RWPE1 (cell line): ENCODE measurements around the gene PRELP.

Experiments used
- CTCF ChIA-PET: fragments of 350-600 bp; sonication (Branson Sonifier 250); formaldehyde crosslinking; extraction: SDS; loops from one replicate; lab custom pipeline; 2021; lab: Yijun Ruan, JAX
- POLR2A ChIA-PET: fragments of 400-600 bp; formaldehyde crosslinking; extraction: SDS; loops from one replicate; lab custom pipeline; 2020; ENCODE audit warnings: antibody characterized with exemption; ENCODE audit not compliant: low non-redundant PET; lab: Yijun Ruan, JAX
- DNase-seq: peaks from one replicate; pipeline ENCODE4 v3.0.0; 2012; ENCODE audit warnings: low spot score
- H3K27ac ChIP-seq: fragments of 450-650 bp; 2 replicates; pipeline ENCODE4 v1.5.1; 2017
- CTCF ChIP-seq: fragments of 450-650 bp; conservative IDR thresholded peaks from 2 replicates; pipeline ENCODE4 v1.5.1; 2017; ENCODE audit warnings: low read depth, mild to moderate bottlenecking

Gene PRELP

GRCh38 chr1:203470240-203470639 is 5.4 kb upstream of the PRELP start:
- no peak for DNase-seq
- no peak overlapping the region for H3K27ac ChIP-seq
- POLR2A ChIA-PET, result interaction anchor here (0.6 kb wide), 1 partner anchor 943 kb away, joined by 3 read pairs; no protein-coding TSS in a partner anchor
- TF ChIP-seq CTCF, result no peak
- CTCF ChIA-PET, result no interaction called here

- H3K27ac ChIP-seq, result no peak overlapping the region
- TF ChIP-seq CTCF, result no peak
- ChIA-PET CTCF (interaction anchor here (0.6 kb wide), 2 partner anchors 132 to 171 kb away, joined by 3 read pairs; no protein-coding TSS in a partner anchor), POLR2A (no interaction called here)
- DNase-seq, result no peak
Measured at GRCh38 chr1:203471841-203472240, 3.8 kb upstream of the PRELP start.

- POLR2A ChIA-PET, result no interaction called here
Measured at GRCh38 chr1:203473281-203473680, 2.3 kb upstream of the PRELP start.

GRCh38 chr1:203473781-203474305 is 1.8 kb upstream of the PRELP start:
- ChIA-PET POLR2A (no interaction called here), CTCF (interaction anchor here (1.5 kb wide), 1 partner anchor 206 kb away, joined by 3 read pairs; no protein-coding TSS in a partner anchor)
- H3K27ac ChIP-seq, result no peak overlapping the region
- DNase-seq, result no peak
- no peak for TF ChIP-seq CTCF

More at GRCh38 chr1:203473281-203473680, 2.3 kb upstream of the PRELP start:
- CTCF ChIA-PET, result interaction anchor here (0.5 to 1.5 kb wide), 2 partner anchors 172 to 206 kb away, joined by 3 to 4 read pairs; no protein-coding TSS in a partner anchor
- TF ChIP-seq CTCF, result no peak
- no peak overlapping the region for H3K27ac ChIP-seq
- no peak for DNase-seq

- ChIA-PET CTCF (interaction anchor here (0.6 to 3.0 kb wide), 8 partner anchors 11 to 209 kb away, joined by 3 to 17 read pairs (median 6); no protein-coding TSS in a partner anchor), POLR2A (no interaction called here)
- no peak for DNase-seq
- no peak overlapping the region for H3K27ac ChIP-seq
- no peak for TF ChIP-seq CTCF
Measured at GRCh38 chr1:203476216-203476814, 709 bp downstream of the PRELP start.

GRCh38 chr1:203477748-203478147 is 2.1 kb downstream of the PRELP start:
- POLR2A ChIA-PET, result no interaction called here
- no peak for TF ChIP-seq CTCF
- DNase-seq, result no peak
- CTCF ChIA-PET, result interaction anchor here (0.6 to 3.0 kb wide), 6 partner anchors 10 to 211 kb away, joined by 4 to 17 read pairs (median 10); no protein-coding TSS in a partner anchor
- no peak overlapping the region for H3K27ac ChIP-seq
